Esophagus squamous epithelium (tissue), 5 donors: ENCODE measurements around the gene BNIP2. TPM values are rescaled to one million over a fixed set of nuclear protein-coding genes. Genes with fewer than 3 reads are reported as not detected.

Experiments used
- DNase-seq: peaks from one replicate; lab custom pipeline; 2025; lab: John Stamatoyannopoulos, UW
- H3K27ac ChIP-seq, 4 donors: fragments of 200-600 bp; sonication (generic); one replicate each; pipeline ENCODE4 v1.5.1; 2016 to 2019; ENCODE audit warnings: mild to moderate bottlenecking in 1 of 4
- H3K27me3 ChIP-seq, 4 donors: fragments of 200-600 bp; sonication (generic); 1 replicate in 3 of 4; 2 replicates in 1 of 4; pipeline versions ENCODE4 v1.5.1 to v1.6.0; 2017 to 2021; ENCODE audit warnings: antibody characterized with exemption in 1 of 4
- H3K36me3 ChIP-seq, 3 donors: fragments of 200-600 bp; sonication (generic); one replicate each; pipeline ENCODE4 v1.5.1; 2016 to 2019
- H3K4me1 ChIP-seq, 3 donors: fragments of 200-600 bp; sonication (generic); one replicate each; pipeline ENCODE4 v1.5.1; 2017 to 2019
- H3K4me3 ChIP-seq, 4 donors: fragments of 200-600 bp; sonication (generic); 1 replicate in 3 of 4; 2 replicates in 1 of 4; pipeline ENCODE4 v1.5.1; 2016 to 2019; ENCODE audit warnings: mild to moderate bottlenecking in 2 of 4, moderate library complexity in 1 of 4
- H3K9me3 ChIP-seq, 3 donors: fragments of 200-600 bp; sonication (generic); one replicate each; pipeline ENCODE4 v1.5.1; 2016 to 2019
- POLR2A ChIP-seq, 4 donors: fragments of 450-650 bp; IDR thresholded peaks; one replicate each; pipeline ENCODE4 v1.6.1; 2017; ENCODE audit warnings: antibody characterized with exemption in 4 of 4, mild to moderate bottlenecking in 4 of 4, moderate library complexity in 3 of 4
- WGBS, 2 donors: methylation state at CpG; one replicate each; pipeline ENCODE4 v1.1.5; 2018; 5-methylcytosine and 5-hydroxymethylcytosine counted together
- intact Hi-C: fragments of 100-400 bp; cut with DNase I; formaldehyde crosslinking; loops from one replicate; pipeline ENCODE4 v1.15.0; 2022
- total RNA-seq, 4 donors: library from RNA; depleted of rRNA; stranded (reverse); fragments of >200 nt; gene quantifications; one replicate each; pipeline ENCODE4 v1.1.0, GENCODE V29; 2016
- TF ChIP-seq, protein P1 (sequence below), 6 experiments: fragments of 450-650 bp in 4 of 6; fragments of 200-600 bp in 2 of 6; sonication (generic) in 2 of 6; IDR thresholded peaks; one replicate each; pipeline ENCODE4 v1.5.1; 2016 to 2019; ENCODE audit warnings: antibody characterized with exemption in 6 of 6, mild to moderate bottlenecking in 4 of 6, moderate library complexity in 4 of 6
- donor health status: DM: yes; HTN: yes; CAD: no.

BNIP2 gene
- total RNA-seq, 4 donors from 2014 or later, result 57.5 to 115 (median 74.6) TPM

DNA sequence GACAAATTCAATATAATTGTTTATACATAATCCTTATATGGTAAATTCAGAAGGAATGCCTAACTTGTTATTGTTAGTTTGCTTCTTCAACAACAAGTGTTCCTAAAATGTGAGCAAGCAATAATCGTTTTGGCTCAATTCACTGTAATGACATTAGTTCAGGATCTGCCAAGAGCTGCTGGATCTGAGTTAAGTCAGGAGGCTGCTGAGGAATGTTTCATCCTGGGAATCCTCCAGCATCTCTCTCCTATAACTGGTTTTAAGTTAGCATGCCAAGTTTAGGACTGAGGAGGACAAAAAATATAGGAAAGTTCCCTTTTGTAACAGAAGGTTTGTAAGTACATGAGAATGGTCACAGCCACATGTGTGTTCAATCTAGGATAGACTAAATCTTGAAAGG is 26.9 kb downstream of the BNIP2 start:
- Histone ChIP-seq H3K4me1 (peaks cover 0 to 6% (median 0%) of the 10 kb centered on the region in 3 donors), H3K4me3 (no peak overlapping the region), H3K27ac (peak overlapping the region in 1 of 4 donors; percentile 3), H3K36me3 (peaks cover 6 to 76% (median 7%) of the 10 kb centered on the region in 3 donors), H3K27me3 (no peaks in the 10 kb centered on the region), H3K9me3 (no peaks in the 10 kb centered on the region)
- intact Hi-C loops, result no loop called here
- DNase-seq, result no peak
- TF ChIP-seq, protein P1, sequence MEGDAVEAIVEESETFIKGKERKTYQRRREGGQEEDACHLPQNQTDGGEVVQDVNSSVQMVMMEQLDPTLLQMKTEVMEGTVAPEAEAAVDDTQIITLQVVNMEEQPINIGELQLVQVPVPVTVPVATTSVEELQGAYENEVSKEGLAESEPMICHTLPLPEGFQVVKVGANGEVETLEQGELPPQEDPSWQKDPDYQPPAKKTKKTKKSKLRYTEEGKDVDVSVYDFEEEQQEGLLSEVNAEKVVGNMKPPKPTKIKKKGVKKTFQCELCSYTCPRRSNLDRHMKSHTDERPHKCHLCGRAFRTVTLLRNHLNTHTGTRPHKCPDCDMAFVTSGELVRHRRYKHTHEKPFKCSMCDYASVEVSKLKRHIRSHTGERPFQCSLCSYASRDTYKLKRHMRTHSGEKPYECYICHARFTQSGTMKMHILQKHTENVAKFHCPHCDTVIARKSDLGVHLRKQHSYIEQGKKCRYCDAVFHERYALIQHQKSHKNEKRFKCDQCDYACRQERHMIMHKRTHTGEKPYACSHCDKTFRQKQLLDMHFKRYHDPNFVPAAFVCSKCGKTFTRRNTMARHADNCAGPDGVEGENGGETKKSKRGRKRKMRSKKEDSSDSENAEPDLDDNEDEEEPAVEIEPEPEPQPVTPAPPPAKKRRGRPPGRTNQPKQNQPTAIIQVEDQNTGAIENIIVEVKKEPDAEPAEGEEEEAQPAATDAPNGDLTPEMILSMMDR (IDR thresholded peaks at IDR 0.05), result no peak
- no peak for TF ChIP-seq POLR2A (IDR thresholded peaks at IDR 0.05)
- 30 to 52% methylated on average over 1 of the region's 1 CpG for WGBS, 2 donors

- Histone ChIP-seq H3K27ac (no peak overlapping the region), H3K36me3 (peaks cover 0 to 47% (median 7%) of the 10 kb centered on the region in 3 donors), H3K4me1 (peaks cover 5 to 26% (median 9%) of the 10 kb centered on the region in 3 donors), H3K27me3 (no peaks in the 10 kb centered on the region), H3K9me3 (no peaks in the 10 kb centered on the region), H3K4me3 (no peak overlapping the region)
- no peak for TF ChIP-seq POLR2A (IDR thresholded peaks at IDR 0.05)
- TF ChIP-seq, protein P1 (IDR thresholded peaks at IDR 0.05), result no peak
- intact Hi-C loops, result no loop called here
- WGBS, 2 donors, result 52 to 67% methylated on average over 1 of the region's 1 CpG
- no peak for DNase-seq
These were observed 29.8 kb downstream of the BNIP2 start for GRCh38 chr15:59659366-59659765.

GRCh38 chr15:59657635-59658125 is 31.4 kb downstream of the BNIP2 start:
- Histone ChIP-seq H3K27me3 (no peaks in the 10 kb centered on the region), H3K27ac (peak overlapping the region; percentile 87 to 92 (median 90)), H3K4me1 (peaks cover 5 to 26% (median 9%) of the 10 kb centered on the region in 3 donors), H3K9me3 (no peaks in the 10 kb centered on the region), H3K4me3 (peak overlapping the region; percentile 82 to 96 (median 89)), H3K36me3 (peaks cover 0 to 44% (median 0%) of the 10 kb centered on the region in 3 donors)
- 30 to 31% methylated on average over 23 of the region's 23 CpGs for WGBS, 2 donors
- intact Hi-C loops, result no loop called here
- DNase-seq, result no peak
- TF ChIP-seq POLR2A (IDR thresholded peaks at IDR 0.05), result no peak
- TF ChIP-seq, protein P1 (IDR thresholded peaks at IDR 0.05), result no peak

DNA sequence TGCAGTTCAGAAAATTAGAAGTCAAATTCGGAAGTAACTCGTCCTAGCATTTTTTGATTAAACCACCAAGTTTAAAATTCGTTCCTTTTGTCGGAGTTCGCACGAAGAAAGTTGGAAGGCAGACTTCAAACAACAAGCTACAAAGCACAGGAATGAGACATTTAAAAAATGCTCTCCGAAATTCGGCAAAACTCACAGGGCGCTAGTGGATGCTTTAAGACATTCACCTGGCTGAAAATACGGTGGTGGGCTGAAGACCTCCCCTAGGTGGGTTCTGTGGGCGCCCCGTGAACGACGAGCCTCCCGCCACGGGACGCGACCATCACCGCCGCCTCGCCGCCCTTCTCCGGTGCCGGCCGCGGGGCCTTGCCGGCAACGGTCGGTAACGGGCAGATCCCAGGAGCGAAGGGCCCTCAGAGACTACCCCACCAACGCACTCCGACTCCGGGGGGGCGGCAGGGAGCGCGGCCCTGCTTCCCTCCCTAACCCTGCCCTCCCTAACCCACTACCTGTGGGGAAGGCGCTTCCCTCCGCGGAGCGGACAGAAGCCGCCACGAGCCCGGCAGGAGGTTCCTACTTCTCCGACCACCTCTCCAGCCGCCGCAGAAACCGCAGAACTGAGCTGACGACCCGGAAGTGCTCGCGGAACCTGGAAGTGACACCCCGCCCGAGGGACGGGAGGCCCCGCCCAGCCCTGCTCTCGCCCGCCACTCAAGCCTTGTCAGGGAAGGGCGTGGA is 32.1 kb downstream of the BNIP2 start, which contains the start of gene GTF2A2:
TSS of gene GTF2A2 (minus strand) at position 619 of the 738 bp plus-strand sequence. CDS start 5,238 bp downstream, outside the sequence.
- Histone ChIP-seq H3K27me3 (no peaks in the 10 kb centered on the region), H3K9me3 (no peaks in the 10 kb centered on the region), H3K36me3 (peaks cover 0 to 44% (median 0%) of the 10 kb centered on the region in 3 donors), H3K4me1 (peaks cover 5 to 26% (median 9%) of the 10 kb centered on the region in 3 donors), H3K27ac (peak within 1 kb of the TSS; percentile 87 to 92 (median 90)), H3K4me3 (peak within 1 kb of the TSS; percentile 82 to 96 (median 89))
- 0 to 1% methylated on average over 15 to 31 of the region's 59 CpGs for WGBS, 2 donors
- intact Hi-C loops, result no loop called here
- TF ChIP-seq POLR2A (IDR thresholded peaks at IDR 0.05), result peak in 2 of 4 donors; percentile 47 to 70
- TF ChIP-seq, protein P1 (IDR thresholded peaks at IDR 0.05), result no peak
- DNase-seq, result peak; percentile 78

DNA sequence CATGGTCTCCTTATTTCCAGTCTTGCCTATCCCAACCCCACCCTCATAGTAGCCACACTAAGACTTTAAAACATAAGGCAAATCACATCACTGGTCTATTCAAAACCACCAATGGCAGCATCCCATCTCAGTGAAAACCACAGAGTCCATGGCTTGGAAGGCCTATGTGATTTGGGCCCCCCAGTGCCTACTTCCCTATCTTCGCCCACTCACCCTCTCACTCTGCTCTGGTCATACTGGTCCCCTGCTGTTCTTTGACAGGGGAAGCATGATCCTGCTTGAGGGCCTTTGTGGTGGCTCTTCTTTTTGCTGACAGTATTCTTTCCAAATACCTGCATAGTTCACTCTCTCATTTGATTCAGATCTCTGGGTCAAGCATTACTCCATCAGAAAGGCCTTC is 35.1 kb downstream of the BNIP2 start:
- Histone ChIP-seq H3K9me3 (no peaks in the 10 kb centered on the region), H3K4me1 (peaks cover 5 to 26% (median 9%) of the 10 kb centered on the region in 3 donors), H3K27me3 (no peaks in the 10 kb centered on the region), H3K4me3 (no peak overlapping the region), H3K27ac (no peak overlapping the region), H3K36me3 (peaks cover 0 to 48% (median 4%) of the 10 kb centered on the region in 3 donors)
- no peak for DNase-seq
- 92 to 94% methylated on average over 1 of the region's 1 CpG for WGBS, 2 donors
- intact Hi-C loops, result no loop called here
- TF ChIP-seq, protein P1 (IDR thresholded peaks at IDR 0.05), result no peak
- no peak for TF ChIP-seq POLR2A (IDR thresholded peaks at IDR 0.05)
